HFF-Myc (cell line): ENCODE results near the gene SZRD1.
A peak's percentile ranks its signal among the peaks of the same experiment; 100 is the strongest.

Source experiments
- DNase-seq: peaks from one replicate; pipeline ENCODE4 v3.0.0-alpha.2; 2011; ENCODE audit warnings: low read depth; ENCODE audit errors: extremely low read depth
- H3K4me3 ChIP-seq: replicated peaks from 2 replicates; pipeline ENCODE4 v1.5.1; 2011; ENCODE audit warnings: low read depth, mild to moderate bottlenecking, control low read depth, low read length
- CTCF ChIP-seq: IDR thresholded peaks from 2 replicates; pipeline ENCODE4 v1.5.1; 2012; ENCODE audit warnings: mild to moderate bottlenecking, low read depth, low read length, control low read depth; ENCODE audit errors: missing control alignments

Gene SZRD1

GRCh38 chr1:16387201-16388188 lies 20.5 kb downstream of the SZRD1 start:
- no peak for DNase-seq
- no peak overlapping the region for H3K4me3 ChIP-seq
- no peak for TF ChIP-seq CTCF

GRCh38 chr1:16391411-16391810 lies 24.4 kb downstream of the SZRD1 start:
- no peak for TF ChIP-seq CTCF
- no peak for DNase-seq
- H3K4me3 ChIP-seq = no peak overlapping the region

- DNase-seq = no peak
- TF ChIP-seq CTCF = no peak
- H3K4me3 ChIP-seq = no peak overlapping the region
Observed at GRCh38 chr1:16392740-16393569, 25.9 kb downstream of the SZRD1 start.

GRCh38 chr1:16393570-16394521 lies 26.8 kb downstream of the SZRD1 start:
- no peak for TF ChIP-seq CTCF
- DNase-seq = no peak
- H3K4me3 ChIP-seq = no peak overlapping the region

- TF ChIP-seq CTCF = no peak
- no peak overlapping the region for H3K4me3 ChIP-seq
- no peak for DNase-seq
Observed at GRCh38 chr1:16394977-16395376, 27.9 kb downstream of the SZRD1 start.

- H3K4me3 ChIP-seq = no peak overlapping the region
- peak; percentile 50 for DNase-seq
- no peak for TF ChIP-seq CTCF
Observed at GRCh38 chr1:16396591-16396990, 29.5 kb downstream of the SZRD1 start.
